GM12878 (cell line): Measurements from ENCODE around the gene ZNF48.

Source experiments
- CTCF ChIP-seq, 3 experiments: IDR thresholded peaks in 2 of 3; conservative IDR thresholded peaks in 1 of 3; 2 replicates each; pipeline ENCODE4 v1.5.1; 2011; ENCODE audit warnings: low read depth in 3 of 3, low read length in 3 of 3, mild to moderate bottlenecking in 3 of 3, control low read depth in 2 of 3, moderate library complexity in 2 of 3, inconsistent platforms in 1 of 3, mixed read lengths in 1 of 3; ENCODE audit not compliant: control insufficient read depth in 2 of 3, insufficient read depth in 1 of 3; ENCODE audit errors: extremely low read depth in 1 of 3
- EZH2 ChIP-seq: IDR thresholded peaks from 2 replicates; pipeline ENCODE4 v1.6.1; 2012; ENCODE audit warnings: low read depth, mild to moderate bottlenecking, control low read depth, inconsistent platforms, low read length, borderline replicate concordance; ENCODE audit not compliant: control insufficient read depth
- JUND ChIP-seq: IDR thresholded peaks from 2 replicates; pipeline ENCODE4 v1.6.1; 2012; ENCODE audit warnings: low read depth, mild to moderate bottlenecking, low read length, improper control_type of control experiment, moderate library complexity
- KDM1A ChIP-seq: fragments of 200-600 bp; sonication (generic); IDR thresholded peaks from 2 replicates; pipeline ENCODE4 v1.6.1; 2016; ENCODE audit warnings: borderline replicate concordance
- RBBP5 ChIP-seq: fragments of 200-600 bp; sonication (generic); conservative IDR thresholded peaks from 2 replicates; pipeline ENCODE4 v1.6.1; 2016
- RCOR1 ChIP-seq: conservative IDR thresholded peaks from 2 replicates; pipeline ENCODE4 v1.6.1; 2012; ENCODE audit warnings: low read depth, low read length, improper control_type of control experiment
- TAF1 ChIP-seq: IDR thresholded peaks from 2 replicates; pipeline ENCODE4 v1.6.1; 2011; ENCODE audit warnings: mild to moderate bottlenecking, low read depth, low read length, borderline replicate concordance

- TF ChIP-seq KDM1A (no peak), TAF1 (no peak), RBBP5 (no peak), EZH2 (no peak), JUND (no peak), CTCF (IDR thresholded peaks at IDR 0.05 in 2 of 3, conservative IDR thresholded peaks at IDR 0.05 in 1 of 3; ENCODE audit: control insufficient read depth in 2 of 3, extremely low read depth in 1 of 3, insufficient read depth in 1 of 3, low read depth in 3 of 3, low read length in 3 of 3) (no peak), RCOR1 (no peak)
These were observed 48.9 kb upstream of the ZNF48 start for GRCh38 chr16:30346286-30346685.
